GM20000 (cell line): ENCODE measurements around the gene ITGB5.
"Not testable (repeated sequence)": the region's sequence is repeated elsewhere in the genome, so short reads cannot be mapped to it uniquely, and the experiment has no call there.

Experiments used
- DNase-seq: peaks from one replicate; pipeline ENCODE4 v3.0.0; 2012; ENCODE audit warnings: low spot score
- CTCF ChIP-seq: IDR thresholded peaks from 2 replicates; pipeline ENCODE4 v1.5.1; 2012; ENCODE audit warnings: mild to moderate bottlenecking, control low read depth; ENCODE audit errors: extremely low read depth, missing control alignments

Gene ITGB5

GRCh38 chr3:124829178-124829818 is 57.9 kb downstream of the ITGB5 start:
- TF ChIP-seq CTCF: no peak
- DNase-seq: no peak

- not testable (repeated sequence) for DNase-seq
Measured at GRCh38 chr3:124827476-124828206, 59.5 kb downstream of the ITGB5 start.

GRCh38 chr3:124826703-124827102 is 60.5 kb downstream of the ITGB5 start:
- no peak for TF ChIP-seq CTCF
- no peak for DNase-seq

GRCh38 chr3:124824286-124824915 is 62.8 kb downstream of the ITGB5 start:
- TF ChIP-seq CTCF: no peak
- DNase-seq: no peak

- DNase-seq: no peak
- TF ChIP-seq CTCF: no peak
Measured at GRCh38 chr3:124823648-124824047, 63.5 kb downstream of the ITGB5 start.

GRCh38 chr3:124823206-124823605 is 64.0 kb downstream of the ITGB5 start:
- no peak for DNase-seq
- TF ChIP-seq CTCF: no peak

GRCh38 chr3:124821356-124821755 is 65.8 kb downstream of the ITGB5 start:
- DNase-seq: no peak

More at GRCh38 chr3:124821356-124821755, 65.8 kb downstream of the ITGB5 start:
- no peak for TF ChIP-seq CTCF
